ENCODE measurements around the gene DGKI. TPM values are rescaled to one million over a fixed set of nuclear protein-coding genes. Genes with fewer than 3 reads are reported as not detected.

DGKI gene
- total and polyA plus RNA-seq, 2 of the 13 experiments (the other 11 are each of a cell fraction or from before 2014, with no cell fraction given) = 0.09 to 0.17 TPM

GRCh38 chr7:137611606-137612005 lies 235.2 kb downstream of the DGKI start:
- WGBS (ENCODE audit: low lambda C conversion rate) = 0% methylated on average over 2 of the region's 2 CpGs
- in situ Hi-C loops (cut with HindIII; ENCODE audit: extremely low pct_ligation_motif_present, low pct_unique_long_range_greater_than_20kb) = no loop called here
- intact Hi-C loops (cut with micrococcal nuclease; ENCODE audit: unreplicated experiment) = no loop called here
- Histone ChIP-seq H3K4me3 (replicated peaks in 1 of 3; ENCODE audit: insufficient read depth in 1 of 3, low read depth in 2 of 3, low read length in 3 of 3) (no peak overlapping the region), H3K79me2 (ENCODE audit: insufficient read depth, low read length) (no peaks in the 10 kb centered on the region), H3K9ac (ENCODE audit: insufficient read depth, low read depth, low read length) (no peak overlapping the region), H3K36me3 (replicated peaks in 1 of 2; ENCODE audit: control insufficient read depth in 1 of 2, insufficient read depth in 2 of 2, low read length in 2 of 2) (no peaks in the 10 kb centered on the region), H3K9me3 (ENCODE audit: low read length) (no peaks in the 10 kb centered on the region), H4K20me1 (ENCODE audit: insufficient read depth, low read length) (no peaks in the 10 kb centered on the region), H3K4me1 (ENCODE audit: insufficient read depth, low read length) (no peaks in the 10 kb centered on the region), H2AFZ (ENCODE audit: low read length) (no peak overlapping the region), H3K27me3 (ENCODE audit: control insufficient read depth in 1 of 2, insufficient read depth in 2 of 2, low read length in 2 of 2) (peaks cover 1 to 22% of the 10 kb centered on the region in 2 experiments; a peak in 3 of 5 replicates), H3K27ac (ENCODE audit: extremely low read length, insufficient read depth, low read length) (no peak overlapping the region), H3K4me2 (ENCODE audit: low read depth, low read length) (no peak overlapping the region)
- TF ChIP-seq PTBP1 (IDR thresholded peaks at IDR 0.05; ENCODE audit: low read depth, low read length, poor library complexity, severe bottlenecking) (no peak), CERS6 (CRISPR knock-in tag; IDR thresholded peaks at IDR 0.05) (no peak), ZSCAN22 (CRISPR knock-in tag; IDR thresholded peaks at IDR 0.05) (no peak), ONECUT2 (CRISPR knock-in tag; IDR thresholded peaks at IDR 0.05) (no peak), ELF4 (CRISPR knock-in tag; IDR thresholded peaks at IDR 0.05; ENCODE audit: borderline replicate concordance) (no peak), ZNF782 (CRISPR knock-in tag; IDR thresholded peaks at IDR 0.05; ENCODE audit: borderline replicate concordance) (no peak)
- POLR2A ChIA-PET = no interaction called here
- DNase-seq (ENCODE audit: low spot score) = no peak
- ATAC-seq = no peak
- BruUV-seq (replicated peaks) = no TSS peak
- no peak for FAIRE-seq
- CTCF ChIA-PET (ENCODE audit: low intra/inter-chr PET ratio, low total read pairs) = no interaction called here

GRCh38 chr7:137609500-137609899 lies 237.3 kb downstream of the DGKI start:
- ChIA-PET POLR2A (no interaction called here), CTCF (ENCODE audit: low intra/inter-chr PET ratio, low total read pairs) (interaction anchor here (1.5 kb wide), 1 partner anchor 17 kb away, joined by 3 read pairs; no protein-coding TSS in a partner anchor)
- ATAC-seq = no peak
- Histone ChIP-seq H3K4me1 (ENCODE audit: insufficient read depth, low read length) (no peaks in the 10 kb centered on the region), H3K36me3 (replicated peaks in 1 of 2; ENCODE audit: control insufficient read depth in 1 of 2, insufficient read depth in 2 of 2, low read length in 2 of 2) (no peaks in the 10 kb centered on the region), H3K27me3 (ENCODE audit: control insufficient read depth in 1 of 2, insufficient read depth in 2 of 2, low read length in 2 of 2) (peaks cover 1 to 17% of the 10 kb centered on the region in 2 experiments; a peak in 2 of 5 replicates), H3K9ac (ENCODE audit: insufficient read depth, low read depth, low read length) (no peak overlapping the region), H2AFZ (ENCODE audit: low read length) (no peak overlapping the region), H3K4me2 (ENCODE audit: low read depth, low read length) (no peak overlapping the region), H3K4me3 (replicated peaks in 1 of 3; ENCODE audit: insufficient read depth in 1 of 3, low read depth in 2 of 3, low read length in 3 of 3) (no peak overlapping the region), H3K79me2 (ENCODE audit: insufficient read depth, low read length) (no peaks in the 10 kb centered on the region), H3K9me3 (ENCODE audit: low read length) (no peaks in the 10 kb centered on the region), H4K20me1 (ENCODE audit: insufficient read depth, low read length) (no peaks in the 10 kb centered on the region), H3K27ac (ENCODE audit: extremely low read length, insufficient read depth, low read length) (no peak overlapping the region)
- BruUV-seq (replicated peaks) = no TSS peak
- 14% methylated on average over 6 of the region's 6 CpGs for WGBS (ENCODE audit: low lambda C conversion rate)
- DNase-seq (ENCODE audit: low spot score) = no peak
- no peak for FAIRE-seq
- intact Hi-C loops (cut with micrococcal nuclease; ENCODE audit: unreplicated experiment) (loop anchor here (5.0 kb wide), 1 partner anchor 398 kb away; no protein-coding TSS in a partner anchor), in situ Hi-C loops (cut with HindIII; ENCODE audit: extremely low pct_ligation_motif_present, low pct_unique_long_range_greater_than_20kb) (no loop called here)
- no peak for TF ChIP-seq HNF1B (CRISPR knock-in tag; IDR thresholded peaks at IDR 0.05)
- no peak for TF ChIP-seq CTCF (CRISPR knock-in tag; IDR thresholded peaks at IDR 0.05)
- TF ChIP-seq ZBTB26 (CRISPR knock-in tag; IDR thresholded peaks at IDR 0.05; ENCODE audit: borderline replicate concordance) = no peak
- no peak for TF ChIP-seq ATF7-NPFF (CRISPR knock-in tag; IDR thresholded peaks at IDR 0.05; ENCODE audit: low read depth)
- no peak for TF ChIP-seq ZKSCAN1 (IDR thresholded peaks at IDR 0.05; ENCODE audit: low read length)
- no peak for TF ChIP-seq MYNN (CRISPR knock-in tag; IDR thresholded peaks at IDR 0.05; ENCODE audit: low read depth)
- TF ChIP-seq HMG20B (CRISPR knock-in tag; conservative IDR thresholded peaks at IDR 0.05) = no peak
